Adrenal gland (tissue), 5 donors: ENCODE measurements around the gene TDRKH.

ENCODE experiments used
- CTCF ChIP-seq, 6 experiments: fragments of 450-650 bp in 4 of 6; fragments of 200-600 bp in 2 of 6; sonication (generic) in 1 of 6; IDR thresholded peaks; 1 replicate in 5 of 6; 2 replicates in 1 of 6; pipeline versions ENCODE4 v1.5.1 to v1.8.0; 2016 to 2021; ENCODE audit warnings: antibody characterized with exemption in 6 of 6, mild to moderate bottlenecking in 2 of 6, moderate library complexity in 1 of 6
- POLR2A ChIP-seq, 2 donors: fragments of 450-650 bp; IDR thresholded peaks; one replicate each; pipeline ENCODE4 v1.6.1; 2017; ENCODE audit warnings: antibody characterized with exemption in 2 of 2, mild to moderate bottlenecking in 2 of 2, moderate library complexity in 1 of 2
- donor health status: DM: no; HTN: no; CAD: no.

DNA sequence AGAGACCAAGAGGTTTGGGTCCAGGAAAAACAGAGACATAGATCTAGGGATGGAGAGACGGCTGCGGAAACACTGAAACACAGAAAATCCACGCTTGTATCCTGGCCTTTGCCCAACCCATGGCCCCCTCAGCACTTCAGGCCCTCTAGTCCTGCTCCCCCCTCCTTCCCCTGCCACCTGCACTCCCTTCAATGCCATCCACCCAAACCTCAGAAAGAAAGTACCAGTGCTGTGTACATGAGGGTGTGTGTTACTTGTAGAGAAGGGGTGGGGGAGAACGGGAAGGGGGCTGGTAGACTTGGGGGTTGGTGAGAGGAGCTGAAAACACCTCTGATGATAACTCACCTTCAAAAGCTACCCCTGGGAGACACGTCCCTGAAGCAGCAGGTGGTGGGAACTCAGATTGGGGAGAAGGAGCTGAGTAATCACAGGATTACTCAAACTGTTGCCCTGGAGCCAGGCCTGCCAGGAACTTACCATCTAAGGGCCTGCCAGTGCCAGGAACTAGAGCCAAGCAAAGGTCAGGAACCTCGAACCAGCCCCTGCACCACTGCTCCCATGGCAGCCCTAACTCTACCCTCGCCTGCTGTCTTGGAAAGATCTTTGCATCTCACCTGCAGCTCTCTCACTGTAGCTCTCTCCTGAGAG lies 29.8 kb upstream of the TDRKH start:
- no peak for TF ChIP-seq CTCF (IDR thresholded peaks at IDR 0.05)
- no peak for TF ChIP-seq POLR2A (IDR thresholded peaks at IDR 0.05)
